CD4-positive, alpha-beta T cell treated with Interleukin-4 for 4 hours (primary cell): ENCODE data around the gene P4HB.

Source experiments
- DNase-seq: peaks from one replicate; pipeline ENCODE4 v3.0.0-alpha.2; 2020

The P4HB gene

DNA sequence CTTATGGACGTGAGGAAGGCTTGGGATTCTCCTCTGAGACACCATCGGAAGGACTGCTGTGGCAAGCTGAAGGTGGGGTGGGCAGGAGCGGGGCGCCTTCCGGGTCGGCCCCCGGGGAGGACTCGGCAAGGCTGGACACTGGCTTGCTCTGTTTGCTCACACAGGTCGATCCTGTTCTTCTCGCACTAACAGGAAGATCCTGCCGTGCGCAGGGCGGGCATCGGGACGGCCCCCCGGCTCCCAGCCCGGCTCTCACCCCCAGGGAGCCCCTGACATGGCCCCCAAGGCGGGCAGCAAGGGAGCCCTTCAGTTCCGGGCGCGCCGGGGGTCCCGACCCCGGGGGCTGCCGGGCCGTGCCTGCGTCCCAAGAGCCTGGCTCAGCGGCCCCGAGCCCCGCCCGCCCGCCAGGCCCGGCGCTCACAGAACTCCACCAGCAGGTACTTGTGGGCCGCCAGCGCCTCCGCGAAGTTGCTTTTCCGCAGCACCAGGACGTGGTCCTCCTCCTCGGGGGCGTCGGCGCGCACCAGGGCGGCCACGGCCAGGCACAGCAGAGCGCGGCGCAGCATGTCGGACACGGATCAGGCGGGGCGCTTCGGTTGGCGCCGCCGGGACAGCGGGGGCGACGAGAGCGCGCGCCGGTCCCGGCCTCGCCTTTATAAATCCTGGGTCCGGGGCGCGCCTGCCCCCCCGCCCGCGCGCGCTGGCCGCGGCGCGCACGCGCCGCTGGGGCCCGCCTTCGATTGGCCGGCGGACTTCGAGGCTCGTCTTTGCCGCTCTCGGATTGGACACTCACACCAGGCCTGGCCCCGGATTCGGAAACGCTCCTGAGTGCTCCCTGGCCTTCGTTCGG lies at the start of gene P4HB:
P4HB (minus strand) TSS at position 630 of the 850 bp plus-strand sequence; CDS start at position 566, 64 bp downstream.
- no peak for DNase-seq

DNA sequence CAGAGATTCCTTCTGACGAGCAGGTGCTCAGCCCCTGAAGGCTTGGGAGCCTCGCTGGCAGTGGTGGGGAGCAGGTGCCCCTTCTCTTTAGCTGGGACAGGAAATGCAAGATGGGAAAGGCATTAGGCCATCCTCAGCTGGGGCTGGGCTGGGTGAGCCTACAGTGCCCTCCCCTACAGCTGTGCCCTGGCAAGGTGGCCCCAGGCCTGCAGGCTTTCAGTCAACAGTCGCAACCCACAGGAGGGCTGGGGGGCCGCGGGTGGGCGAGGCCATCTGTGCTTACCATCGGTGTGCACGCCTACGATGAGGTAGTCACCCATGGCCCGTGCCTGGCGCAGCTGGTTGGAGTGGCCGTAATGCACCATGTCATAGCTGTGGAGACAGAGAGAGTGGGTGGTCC lies 48.9 kb upstream of the P4HB start:
- no peak for DNase-seq

- DNase-seq = no peak
Observed at GRCh38 chr17:81908793-81909192, 48.5 kb upstream of the P4HB start.

- no peak for DNase-seq
Observed at GRCh38 chr17:81907219-81908145, 47.1 kb upstream of the P4HB start.

- DNase-seq = no peak
Observed at GRCh38 chr17:81906476-81907218, 46.3 kb upstream of the P4HB start.

DNA sequence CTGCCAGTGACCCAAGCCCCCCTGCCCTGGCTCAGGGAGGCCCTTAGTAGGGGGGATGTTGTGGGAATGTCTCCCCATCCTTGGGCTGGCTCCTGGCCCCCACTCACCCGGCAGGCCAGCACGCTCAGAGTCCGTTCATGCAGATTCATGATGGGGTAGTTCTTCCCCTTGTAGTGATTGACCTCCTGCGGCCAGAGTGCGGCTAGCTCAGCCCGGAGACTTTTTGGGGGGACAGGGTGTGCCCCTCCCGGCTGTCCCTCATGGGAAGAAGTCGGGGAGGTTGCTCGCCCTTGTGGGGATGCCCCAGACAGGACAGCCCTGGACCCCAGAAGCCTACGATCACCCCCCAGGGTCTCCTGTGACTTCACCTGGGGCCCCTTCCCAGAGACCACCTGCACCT lies 45.7 kb upstream of the P4HB start:
- no peak for DNase-seq

DNA sequence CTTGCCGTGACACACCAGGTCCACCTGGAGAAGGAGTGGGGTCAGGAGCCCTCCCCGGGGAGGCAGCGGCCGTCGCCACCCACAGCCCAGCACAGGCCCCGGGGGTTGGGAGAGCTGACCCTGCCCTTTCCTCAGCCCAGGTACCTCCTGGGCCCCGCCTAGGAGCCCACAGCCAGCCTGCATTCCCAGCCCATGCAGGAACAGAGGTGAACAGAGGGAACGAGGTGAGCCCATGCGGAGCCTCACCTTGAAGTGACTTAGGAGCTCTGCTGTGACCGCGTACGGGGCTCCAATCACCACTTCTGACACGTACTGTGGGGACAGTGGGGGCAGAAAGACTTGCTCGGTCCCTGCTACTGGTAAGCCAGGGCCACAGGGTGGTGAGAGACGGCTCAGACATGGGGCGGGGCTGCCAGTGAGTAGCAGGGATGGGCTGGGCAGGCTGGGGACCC lies 45.1 kb upstream of the P4HB start:
- DNase-seq = no peak

GRCh38 chr17:81904600-81905423 lies 44.5 kb upstream of the P4HB start:
- no peak for DNase-seq

DNA sequence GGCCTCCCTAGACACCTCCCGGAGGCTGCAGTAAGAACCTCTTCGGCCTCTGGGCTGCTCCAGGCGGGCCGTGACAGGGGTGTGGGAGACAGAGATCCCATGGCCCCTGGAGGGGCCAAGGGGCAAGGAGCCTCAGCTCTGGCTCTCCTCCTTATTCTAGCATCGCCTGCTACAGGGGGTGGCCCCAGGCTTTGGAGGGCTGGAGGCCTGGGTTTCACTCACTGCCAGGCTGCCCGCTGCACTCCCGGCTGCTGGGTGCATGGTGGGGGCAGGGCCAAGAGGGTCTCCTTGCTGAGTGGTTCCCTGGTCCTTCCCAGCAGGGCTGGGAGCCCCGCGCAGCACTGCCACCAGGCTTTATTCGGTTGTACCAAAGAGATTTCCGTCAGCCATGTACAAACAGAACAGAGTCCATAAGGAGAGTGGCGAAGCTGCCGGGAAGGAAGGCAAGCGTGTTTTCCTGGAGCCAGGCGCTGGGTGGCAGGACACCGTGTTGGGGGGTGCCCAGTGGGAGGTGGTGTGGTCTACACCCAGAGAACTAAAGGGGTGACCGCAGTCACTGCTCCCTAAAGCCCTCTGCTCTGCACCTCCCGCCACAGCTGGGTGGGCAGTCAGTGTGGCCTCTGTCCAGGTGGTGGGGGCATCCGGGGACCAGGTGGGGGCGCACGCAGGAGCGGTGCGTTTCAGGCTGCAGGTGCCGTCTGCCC lies 43.7 kb upstream of the P4HB start:
- DNase-seq = no peak

GRCh38 chr17:81903415-81903831 lies 43.1 kb upstream of the P4HB start:
- DNase-seq = no peak

DNA sequence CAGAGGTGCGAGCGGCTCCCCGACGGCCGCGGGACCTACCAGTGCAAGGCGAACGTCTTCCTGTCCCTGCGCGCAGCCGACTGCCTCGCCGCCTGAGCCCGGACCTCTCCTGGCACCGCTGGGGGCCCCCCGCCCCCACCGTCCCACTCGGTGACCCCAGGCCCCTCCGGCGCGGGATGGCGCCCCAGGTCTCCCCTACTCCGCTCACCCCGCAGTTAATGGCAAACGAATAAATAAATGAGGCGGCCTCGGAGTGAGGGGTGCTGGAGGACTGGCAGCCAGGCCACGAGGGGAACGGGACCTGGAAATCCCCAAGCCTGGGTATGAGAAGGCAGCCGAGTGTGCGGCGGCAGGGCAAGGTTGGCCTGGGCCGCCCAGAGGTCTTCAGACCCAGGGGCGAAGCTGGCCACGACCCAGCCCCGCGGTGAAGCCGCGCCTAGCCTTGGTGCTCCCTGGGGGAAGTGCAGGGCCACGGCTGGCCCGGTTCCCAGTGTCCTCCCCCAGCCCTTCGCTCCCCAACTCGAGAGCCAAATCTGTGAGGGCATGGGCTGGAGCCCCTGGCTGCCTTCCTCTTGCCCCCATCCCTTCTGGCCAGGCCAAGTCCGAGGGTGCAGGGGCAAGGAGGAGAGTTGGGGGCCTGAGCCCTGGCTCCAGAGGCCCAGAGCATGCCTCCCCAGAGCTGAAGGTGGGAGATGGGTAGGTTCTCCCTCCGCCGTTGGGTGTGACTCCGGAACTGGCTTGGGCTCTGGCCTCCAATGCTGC lies 42.5 kb upstream of the P4HB start:
- DNase-seq = no peak

GRCh38 chr17:81902023-81902652 lies 41.8 kb upstream of the P4HB start, which contains the start of gene NPB:
TSS of gene NPB (plus strand) at chr17:81902238. CDS start at chr17:81902278, 40 bp downstream.
- DNase-seq = no peak

- no peak for DNase-seq
Observed at GRCh38 chr17:81901167-81902022, 41.1 kb upstream of the P4HB start.

- DNase-seq = no peak
Observed at GRCh38 chr17:81900181-81900820, 40.0 kb upstream of the P4HB start.

- no peak for DNase-seq
Observed at GRCh38 chr17:81899514-81900166, 39.3 kb upstream of the P4HB start.

DNA sequence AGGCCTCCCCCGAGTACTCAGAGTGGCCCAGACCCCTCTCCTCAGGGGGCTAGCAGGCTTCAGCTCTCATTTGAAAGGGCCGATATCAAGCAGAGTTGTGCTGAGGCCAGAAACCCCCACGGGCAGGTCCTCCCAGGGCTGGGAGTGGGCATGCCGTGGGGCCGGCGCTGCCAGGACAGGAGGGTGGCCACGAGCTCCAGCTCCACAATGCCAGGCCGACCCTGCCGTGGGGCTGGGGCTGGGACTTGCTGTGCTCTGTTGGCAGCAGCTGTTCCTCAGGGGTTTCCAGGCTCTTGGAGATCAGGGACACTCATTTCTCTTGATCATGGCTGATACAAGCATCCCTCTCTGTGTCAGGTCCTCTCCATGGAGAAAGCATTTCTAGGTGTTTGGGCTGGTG lies 38.5 kb upstream of the P4HB start:
- no peak for DNase-seq

DNA sequence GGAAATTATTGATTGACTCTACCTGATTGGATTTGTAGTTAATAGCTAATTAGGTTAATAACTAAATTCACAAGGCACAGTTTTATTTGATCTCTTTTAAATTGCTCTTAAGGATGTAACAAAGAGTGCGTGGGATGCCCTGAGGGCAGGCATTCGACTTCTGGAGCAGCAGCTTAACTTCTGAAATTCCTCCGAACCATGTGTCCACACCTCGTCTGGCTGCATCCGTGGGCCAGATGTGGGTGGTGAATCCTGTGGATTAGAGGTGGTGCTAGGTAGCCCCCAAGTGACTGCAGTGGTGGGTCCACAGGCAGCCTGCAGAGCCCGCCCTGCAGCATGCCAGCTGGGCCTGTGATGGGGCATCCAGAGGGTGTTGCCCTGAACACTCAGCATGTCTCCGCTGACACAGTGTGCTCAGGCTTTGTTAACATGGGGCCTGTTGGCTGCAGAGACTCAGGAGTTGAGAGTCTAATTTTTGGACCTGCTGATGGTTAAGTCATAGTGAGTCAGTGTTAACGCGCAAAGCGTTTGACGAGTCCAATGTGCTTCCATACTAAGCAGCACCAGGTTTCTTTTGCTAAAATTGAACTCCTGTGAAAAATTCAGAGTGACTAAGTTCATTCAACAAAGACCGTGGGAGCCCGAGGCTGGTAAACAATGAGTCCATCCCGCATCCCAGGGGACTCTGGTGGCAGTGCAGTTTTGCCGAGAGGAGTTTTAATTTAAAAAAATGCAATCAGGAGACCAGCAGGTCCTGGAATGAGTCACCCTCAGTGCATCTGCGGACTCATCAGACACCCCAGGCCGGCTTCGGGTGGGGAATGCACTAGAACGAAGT lies 37.9 kb upstream of the P4HB start:
- DNase-seq = no peak
